Thyroid gland (tissue), 4 donors: ENCODE results near the gene LAMTOR1.

ENCODE experiments used
- POLR2A ChIP-seq, 2 donors: fragments of 450-650 bp; IDR thresholded peaks; one replicate each; pipeline ENCODE4 v1.6.1; 2017; ENCODE audit warnings: antibody characterized with exemption in 2 of 2, mild to moderate bottlenecking in 2 of 2, moderate library complexity in 1 of 2
- TF ChIP-seq, protein P1 (sequence below), 6 experiments: fragments of 200-600 bp in 3 of 6; fragments of 450-650 bp in 3 of 6; sonication (generic) in 3 of 6; IDR thresholded peaks; one replicate each; pipeline ENCODE4 v1.5.1; 2016 to 2019; ENCODE audit warnings: antibody characterized with exemption in 6 of 6, mild to moderate bottlenecking in 2 of 6, inconsistent platforms in 1 of 6, moderate library complexity in 1 of 6

DNA sequence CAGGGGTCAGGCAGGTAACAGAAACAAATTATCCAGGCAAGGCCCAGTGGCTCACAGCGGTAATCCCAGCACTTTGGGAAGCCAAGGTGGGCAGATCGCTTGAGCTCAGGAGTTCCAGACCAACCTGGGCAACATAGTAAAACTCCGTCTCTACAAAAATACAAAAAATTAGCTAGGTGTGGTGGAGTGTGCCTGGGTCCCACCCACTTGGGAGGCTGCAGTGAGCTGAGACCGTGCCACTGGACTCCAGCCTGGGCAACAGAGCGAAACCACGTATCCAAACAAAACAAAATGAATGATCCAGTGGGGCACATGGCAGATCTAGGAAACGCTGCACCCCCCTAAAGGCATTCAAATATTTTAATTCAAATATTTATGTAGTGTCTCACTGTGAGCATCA is 32.6 kb downstream of the LAMTOR1 start:
- TF ChIP-seq, protein P1, sequence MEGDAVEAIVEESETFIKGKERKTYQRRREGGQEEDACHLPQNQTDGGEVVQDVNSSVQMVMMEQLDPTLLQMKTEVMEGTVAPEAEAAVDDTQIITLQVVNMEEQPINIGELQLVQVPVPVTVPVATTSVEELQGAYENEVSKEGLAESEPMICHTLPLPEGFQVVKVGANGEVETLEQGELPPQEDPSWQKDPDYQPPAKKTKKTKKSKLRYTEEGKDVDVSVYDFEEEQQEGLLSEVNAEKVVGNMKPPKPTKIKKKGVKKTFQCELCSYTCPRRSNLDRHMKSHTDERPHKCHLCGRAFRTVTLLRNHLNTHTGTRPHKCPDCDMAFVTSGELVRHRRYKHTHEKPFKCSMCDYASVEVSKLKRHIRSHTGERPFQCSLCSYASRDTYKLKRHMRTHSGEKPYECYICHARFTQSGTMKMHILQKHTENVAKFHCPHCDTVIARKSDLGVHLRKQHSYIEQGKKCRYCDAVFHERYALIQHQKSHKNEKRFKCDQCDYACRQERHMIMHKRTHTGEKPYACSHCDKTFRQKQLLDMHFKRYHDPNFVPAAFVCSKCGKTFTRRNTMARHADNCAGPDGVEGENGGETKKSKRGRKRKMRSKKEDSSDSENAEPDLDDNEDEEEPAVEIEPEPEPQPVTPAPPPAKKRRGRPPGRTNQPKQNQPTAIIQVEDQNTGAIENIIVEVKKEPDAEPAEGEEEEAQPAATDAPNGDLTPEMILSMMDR (IDR thresholded peaks at IDR 0.05), result no peak
- TF ChIP-seq POLR2A (IDR thresholded peaks at IDR 0.05), result no peak
